ENCODE results near the gene FTL.
"Not testable (repeated sequence)": the region's sequence is repeated elsewhere in the genome, so short reads cannot be mapped to it uniquely, and the experiment has no call there.

The FTL gene

GRCh38 chr19:48965040-48965805, at the start of gene FTL:
TSS of gene FTL (plus strand) at chr19:48965309. CDS start at chr19:48965508, 199 bp downstream.
- DNase-seq, result peak; percentile 73 to 99 (median 97)

- no peak for DNase-seq
Measured at GRCh38 chr19:48915757-48916156, 49.4 kb upstream of the FTL start.

- no peak for DNase-seq
Measured at GRCh38 chr19:48918071-48918470, 47.0 kb upstream of the FTL start.

GRCh38 chr19:48918801-48919247, 46.3 kb upstream of the FTL start:
- peak in 3 of 51 donors; percentile 3 to 13 (median 7) for DNase-seq

GRCh38 chr19:48919271-48919670, 45.8 kb upstream of the FTL start:
- not testable (repeated sequence) for DNase-seq

- no peak for DNase-seq
Measured at GRCh38 chr19:48920949-48921348, 44.2 kb upstream of the FTL start.

GRCh38 chr19:48921721-48922500, 43.2 kb upstream of the FTL start:
- DNase-seq, result no peak

- DNase-seq, result no peak
Measured at GRCh38 chr19:48922548-48923490, 42.3 kb upstream of the FTL start.

- peak in 1 of 51 donors; percentile 4 for DNase-seq
Measured at GRCh38 chr19:48925240-48925843, 39.8 kb upstream of the FTL start.

- not testable (repeated sequence) for DNase-seq
Measured at GRCh38 chr19:48925890-48926289, 39.2 kb upstream of the FTL start.

- DNase-seq, result peak in 11 of 51 donors; percentile 2 to 57 (median 12)
Measured at GRCh38 chr19:48926909-48927308, 38.2 kb upstream of the FTL start.

- not testable (repeated sequence) for DNase-seq
Measured at GRCh38 chr19:48927692-48928091, 37.4 kb upstream of the FTL start.

GRCh38 chr19:48928164-48929025, 36.7 kb upstream of the FTL start:
- no peak for DNase-seq

GRCh38 chr19:48933382-48933932, 31.7 kb upstream of the FTL start, which contains the start of gene DHDH:
TSS of gene DHDH (plus strand) at chr19:48933699. CDS start at chr19:48933722, 23 bp downstream.
- DNase-seq, result peak in 39 of 51 donors; percentile 3 to 75 (median 36)

GRCh38 chr19:48934837-48935236, 30.3 kb upstream of the FTL start:
- DNase-seq, result no peak

GRCh38 chr19:48935864-48936263, 29.2 kb upstream of the FTL start:
- no peak for DNase-seq

- DNase-seq, result no peak
Measured at GRCh38 chr19:48938256-48938655, 26.9 kb upstream of the FTL start.

- DNase-seq, result no peak
Measured at GRCh38 chr19:48940902-48941301, 24.2 kb upstream of the FTL start.

- no peak for DNase-seq
Measured at GRCh38 chr19:48943081-48943480, 22.0 kb upstream of the FTL start.
